DMS53 (cell line): Measurements from ENCODE around the gene ING5.

ENCODE experiments used
- DNase-seq: peaks from one replicate; lab custom pipeline; 2025; lab: John Stamatoyannopoulos, UW

ING5 gene

GRCh38 chr2:241672243-241673188, 29.3 kb upstream of the ING5 start:
- DNase-seq, result no peak

GRCh38 chr2:241673189-241673663, 28.6 kb upstream of the ING5 start:
- no peak for DNase-seq

DNA sequence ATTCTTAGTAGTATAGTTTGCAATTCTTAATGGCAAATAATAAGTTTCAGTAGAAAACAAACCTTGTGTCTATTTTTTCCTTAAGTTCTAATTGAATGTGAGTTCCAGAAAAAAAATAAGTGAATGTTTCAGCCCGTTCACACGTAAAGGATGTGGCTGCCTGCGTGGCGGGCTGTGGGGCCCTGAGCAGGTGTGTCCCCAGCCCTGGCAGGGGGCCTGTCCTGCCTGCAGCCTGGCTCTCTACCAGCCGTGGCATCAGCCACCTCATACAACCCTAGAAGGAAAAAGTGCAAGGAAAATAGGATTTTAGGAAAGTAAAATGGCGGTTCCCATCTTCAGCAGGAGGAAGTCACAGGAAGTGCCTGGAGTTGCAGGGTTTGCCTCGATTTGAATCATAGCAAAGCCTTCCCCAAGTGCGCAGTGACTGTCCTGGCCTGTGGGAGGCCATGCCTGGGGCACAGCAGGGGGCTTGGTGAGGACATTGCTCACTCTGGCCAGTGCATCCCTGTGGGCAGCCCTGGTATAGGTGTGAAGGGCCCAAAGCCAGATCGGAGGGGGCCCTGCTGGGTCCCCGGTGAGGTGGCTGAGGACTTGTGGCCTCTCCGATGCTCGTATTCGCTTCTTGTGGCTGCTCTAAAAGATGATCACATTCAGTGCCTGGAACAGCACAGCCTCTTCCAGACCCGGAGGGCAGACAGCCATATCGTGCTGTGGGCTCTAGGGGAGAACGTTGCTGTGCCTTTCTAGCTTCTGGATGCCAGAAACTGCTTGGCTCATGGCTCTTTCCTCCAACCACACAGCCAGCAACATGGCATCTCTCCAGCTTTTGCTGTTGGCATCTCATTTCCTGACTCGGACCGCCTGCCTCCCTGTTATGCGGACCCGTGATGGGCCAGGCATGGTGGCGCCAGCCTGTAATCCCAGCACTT, 27.8 kb upstream of the ING5 start:
- peak; percentile 25 for DNase-seq

DNA sequence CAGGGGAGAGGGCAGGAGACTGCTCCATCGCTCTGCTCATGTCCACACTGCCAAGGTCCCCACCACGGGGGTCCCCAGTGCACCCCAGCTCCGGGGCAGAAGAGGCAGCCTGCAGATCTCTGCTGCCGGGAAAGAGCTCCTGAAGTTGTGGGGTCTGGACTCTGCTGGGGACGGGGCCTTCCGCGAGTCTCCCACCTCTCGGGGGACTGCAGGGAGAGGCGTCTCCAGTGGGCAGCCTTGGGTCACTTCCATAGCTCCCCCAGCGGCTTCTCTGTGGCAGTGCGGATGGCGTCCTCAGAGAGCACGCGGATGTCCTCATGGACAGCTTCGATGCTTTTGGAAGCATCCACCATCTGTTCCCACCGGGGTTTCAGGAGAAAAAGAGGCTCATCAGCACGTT, 26.0 kb upstream of the ING5 start:
- no peak for DNase-seq

GRCh38 chr2:241676665-241677064, 25.2 kb upstream of the ING5 start:
- DNase-seq, result no peak

DNA sequence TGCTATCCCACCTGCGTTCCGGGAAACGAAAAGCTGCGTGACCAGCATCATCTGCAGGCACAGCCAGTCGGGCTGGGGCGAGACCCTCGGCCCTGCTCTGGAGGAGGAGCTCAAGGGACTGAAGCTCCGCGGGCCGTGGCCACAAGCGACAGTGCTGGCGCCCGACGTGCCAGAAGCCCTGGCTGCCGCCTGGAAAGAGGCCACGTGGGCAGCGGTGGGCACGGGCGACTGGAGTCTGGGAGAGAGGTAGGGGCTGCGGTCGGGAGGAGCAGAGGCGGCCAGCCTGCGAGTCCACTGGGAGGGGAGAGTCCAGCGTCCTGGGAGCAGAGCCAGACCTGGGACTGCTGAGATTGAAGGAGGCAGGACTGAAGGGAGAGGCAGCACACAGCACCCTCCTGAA, 24.4 kb upstream of the ING5 start:
- DNase-seq, result no peak

DNA sequence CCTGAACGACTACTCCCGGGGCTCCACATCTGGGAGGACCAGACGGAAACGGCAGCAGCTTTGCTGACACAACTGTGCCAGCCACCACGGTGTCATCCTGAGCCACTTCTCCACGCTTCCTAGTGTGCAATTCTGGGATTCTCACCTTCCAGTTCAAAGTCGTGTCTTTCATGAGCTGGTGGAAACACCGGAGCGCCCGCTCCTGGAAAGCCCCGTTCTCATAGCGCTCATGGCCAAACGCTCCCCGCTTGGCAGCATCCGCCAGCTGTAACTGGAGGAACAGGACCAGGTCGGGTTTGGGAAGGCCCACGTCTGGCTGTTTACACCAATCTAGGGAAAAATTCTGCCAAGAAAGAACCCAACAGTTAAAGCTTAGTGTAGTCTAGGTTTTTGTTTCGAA, 23.5 kb upstream of the ING5 start:
- DNase-seq, result no peak

DNA sequence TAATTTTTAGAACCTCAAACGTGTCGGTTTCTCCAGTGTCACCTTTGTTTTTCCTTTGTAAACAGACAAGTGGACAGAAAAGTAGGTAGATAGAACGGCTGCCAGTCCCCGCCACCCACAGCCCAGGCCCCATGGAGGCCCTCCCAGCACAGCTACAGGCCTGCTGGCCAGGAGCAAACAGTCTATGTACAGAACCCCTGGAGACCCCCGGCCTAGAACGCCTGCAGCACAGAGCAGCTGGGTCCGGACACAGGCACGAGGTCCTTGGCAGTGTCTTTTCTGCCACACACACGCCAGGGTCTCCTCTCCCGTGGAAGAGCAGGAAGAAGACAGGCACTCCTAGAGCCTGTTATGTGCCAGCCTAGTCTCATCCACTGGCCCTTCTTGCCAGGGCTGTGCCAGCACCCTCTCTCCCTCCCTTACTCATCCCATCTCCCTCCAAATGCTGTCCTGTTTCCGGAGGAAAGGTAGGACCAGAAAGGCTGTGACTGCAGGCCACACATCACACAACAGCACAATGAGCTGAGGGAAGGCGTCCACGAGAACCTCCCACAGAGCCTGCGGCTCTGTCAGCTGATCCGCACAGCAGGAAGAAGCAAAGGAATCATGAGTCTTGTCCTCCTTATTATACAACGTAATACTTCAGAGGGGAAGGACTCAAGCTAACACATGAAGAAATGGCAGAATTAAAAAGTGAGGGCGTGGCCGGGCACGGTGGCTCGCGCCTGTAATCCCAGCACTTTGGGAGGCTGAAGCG, 22.9 kb upstream of the ING5 start:
- DNase-seq, result no peak

GRCh38 chr2:241680044-241680443, 21.8 kb upstream of the ING5 start:
- no peak for DNase-seq

- no peak for DNase-seq
These were observed 20.8 kb upstream of the ING5 start for GRCh38 chr2:241680827-241681599.

GRCh38 chr2:241686324-241686649, 15.6 kb upstream of the ING5 start:
- no peak for DNase-seq

DNA sequence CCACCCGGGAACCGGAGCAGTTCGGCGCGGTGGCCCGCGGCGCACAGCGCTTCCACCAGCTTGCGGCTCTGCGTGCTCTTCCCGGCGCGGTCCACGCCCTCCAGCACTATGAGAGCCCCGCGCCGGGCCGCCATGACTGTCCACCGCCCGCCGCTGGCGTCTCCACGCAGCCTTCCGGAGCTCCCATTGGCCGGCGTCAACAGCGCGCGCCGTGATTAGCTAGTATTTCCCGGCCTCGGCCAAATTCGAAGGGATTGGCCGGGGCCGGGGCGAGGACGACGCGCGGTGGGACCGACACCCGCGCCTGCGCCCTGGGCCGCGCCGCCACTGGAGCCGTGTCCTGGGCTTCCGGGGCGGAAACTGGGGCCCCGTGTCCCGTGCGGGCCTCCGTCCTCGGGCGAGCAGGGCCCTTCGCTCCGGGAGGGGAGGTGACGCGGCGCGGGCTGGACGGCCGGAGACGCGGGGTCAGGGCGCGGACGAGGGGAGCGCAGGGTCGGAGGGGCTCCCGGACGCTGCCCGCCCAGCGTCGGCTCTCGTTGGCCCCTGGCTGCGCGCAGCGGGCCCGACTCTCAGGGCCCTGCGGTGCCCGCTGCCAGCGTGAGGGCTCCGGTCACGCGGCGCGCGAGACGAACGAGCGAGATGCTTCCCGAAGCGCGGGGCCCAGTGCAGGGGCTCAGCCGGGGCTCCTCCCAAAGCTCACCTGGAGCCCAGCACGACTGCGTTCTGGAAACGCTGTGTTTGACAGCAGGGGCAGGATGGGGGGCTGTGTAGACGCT, 15.0 kb upstream of the ING5 start, which contains the start of gene DTYMK:
DTYMK (minus strand) TSS at position 166 of the 776 bp plus-strand sequence; CDS start at position 134, 32 bp downstream.
- peak; percentile 97 for DNase-seq

GRCh38 chr2:241689306-241689705, 12.5 kb upstream of the ING5 start:
- DNase-seq, result no peak

- DNase-seq, result no peak
These were observed 11.6 kb upstream of the ING5 start for GRCh38 chr2:241690202-241690717.

- no peak for DNase-seq
These were observed 9.4 kb upstream of the ING5 start for GRCh38 chr2:241692448-241692847.

- DNase-seq, result no peak
These were observed 6.2 kb upstream of the ING5 start for GRCh38 chr2:241695651-241696050.

- peak; percentile 96 for DNase-seq
These were observed 765 bp upstream of the ING5 start for GRCh38 chr2:241701149-241701398.

DNA sequence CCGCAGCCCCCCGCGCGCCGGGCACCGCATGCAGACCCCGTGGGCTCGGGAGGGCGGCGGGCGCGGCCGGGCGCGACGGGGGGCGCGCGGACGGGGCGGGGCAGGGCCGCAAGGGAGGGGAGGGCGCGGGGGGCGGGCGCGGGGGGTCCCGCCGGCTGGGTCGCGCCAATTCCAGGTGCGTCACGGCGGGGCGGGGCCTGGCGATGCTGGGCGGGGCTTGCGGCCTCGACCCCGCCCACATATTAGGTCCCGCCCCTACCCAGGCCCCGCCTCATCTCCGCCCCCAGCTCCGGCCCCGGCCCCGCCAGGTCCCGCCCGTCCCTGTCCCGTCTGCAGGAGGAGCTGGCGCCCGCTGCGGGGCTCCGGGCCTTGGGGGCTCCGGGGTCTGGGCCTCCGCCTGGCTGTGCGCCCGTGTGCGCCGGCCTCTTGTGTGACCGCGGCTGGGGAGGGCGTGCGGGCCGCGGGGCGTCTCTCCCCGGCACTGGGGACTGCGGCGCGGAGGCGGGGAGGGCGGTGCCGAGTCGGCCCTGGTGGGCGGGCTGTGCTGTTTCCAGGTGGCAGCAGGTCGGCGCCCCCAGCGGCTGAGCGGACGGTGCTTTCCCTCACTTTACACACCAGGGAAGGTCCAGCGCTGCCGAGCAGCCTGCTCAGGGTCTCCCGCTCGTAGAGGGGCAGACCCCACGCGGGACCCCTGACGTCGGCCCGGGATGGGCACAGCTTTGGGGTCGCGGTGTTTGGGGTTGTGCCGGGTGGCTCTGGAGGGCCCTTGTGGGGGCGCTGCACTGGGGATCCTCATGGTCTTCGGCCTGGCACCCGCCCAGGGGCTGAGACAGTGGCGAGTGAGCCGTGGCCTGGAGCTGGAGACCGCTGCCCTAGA, 554 bp downstream of the ING5 start:
- DNase-seq, result peak; percentile 89

DNA sequence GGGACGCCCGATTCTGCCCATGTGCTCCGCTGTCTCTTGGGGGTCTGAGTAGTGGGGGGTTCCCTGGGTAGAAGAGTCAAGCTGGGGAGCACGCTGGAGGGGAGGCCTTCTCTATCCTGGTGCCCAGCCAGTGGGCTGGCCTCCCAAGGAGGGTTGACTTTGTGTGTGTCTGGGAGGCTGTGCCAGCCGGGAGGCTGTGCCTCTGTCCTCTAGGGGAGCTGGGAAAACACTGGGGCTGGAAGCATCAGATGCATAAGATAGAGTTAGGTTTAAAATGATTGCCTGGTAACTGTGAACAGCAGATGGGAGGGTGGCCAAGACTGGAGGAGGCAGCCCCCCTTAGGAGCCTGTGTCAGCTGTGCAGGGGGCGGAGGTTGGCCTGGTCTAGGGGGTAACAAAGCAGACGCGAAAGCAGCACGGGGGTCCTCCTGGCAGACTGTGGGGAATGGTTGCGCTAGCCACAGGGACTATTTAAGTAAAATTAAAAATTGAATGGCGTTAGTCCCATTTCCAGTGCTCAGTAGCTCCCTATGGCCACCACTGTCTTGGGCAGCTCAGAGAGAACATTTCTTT, 1.3 kb downstream of the ING5 start:
- peak; percentile 48 for DNase-seq
